Activated CD4-positive, alpha-beta T cell treated with anti-CD3 and anti-CD28 coated beads for 4 hours (primary cell): Measurements from ENCODE around the gene SPATA32.

Experiments used
- DNase-seq, 2 donors: peaks; one replicate each; pipeline ENCODE4 v3.0.0-alpha.2; 2020

The SPATA32 gene

DNA sequence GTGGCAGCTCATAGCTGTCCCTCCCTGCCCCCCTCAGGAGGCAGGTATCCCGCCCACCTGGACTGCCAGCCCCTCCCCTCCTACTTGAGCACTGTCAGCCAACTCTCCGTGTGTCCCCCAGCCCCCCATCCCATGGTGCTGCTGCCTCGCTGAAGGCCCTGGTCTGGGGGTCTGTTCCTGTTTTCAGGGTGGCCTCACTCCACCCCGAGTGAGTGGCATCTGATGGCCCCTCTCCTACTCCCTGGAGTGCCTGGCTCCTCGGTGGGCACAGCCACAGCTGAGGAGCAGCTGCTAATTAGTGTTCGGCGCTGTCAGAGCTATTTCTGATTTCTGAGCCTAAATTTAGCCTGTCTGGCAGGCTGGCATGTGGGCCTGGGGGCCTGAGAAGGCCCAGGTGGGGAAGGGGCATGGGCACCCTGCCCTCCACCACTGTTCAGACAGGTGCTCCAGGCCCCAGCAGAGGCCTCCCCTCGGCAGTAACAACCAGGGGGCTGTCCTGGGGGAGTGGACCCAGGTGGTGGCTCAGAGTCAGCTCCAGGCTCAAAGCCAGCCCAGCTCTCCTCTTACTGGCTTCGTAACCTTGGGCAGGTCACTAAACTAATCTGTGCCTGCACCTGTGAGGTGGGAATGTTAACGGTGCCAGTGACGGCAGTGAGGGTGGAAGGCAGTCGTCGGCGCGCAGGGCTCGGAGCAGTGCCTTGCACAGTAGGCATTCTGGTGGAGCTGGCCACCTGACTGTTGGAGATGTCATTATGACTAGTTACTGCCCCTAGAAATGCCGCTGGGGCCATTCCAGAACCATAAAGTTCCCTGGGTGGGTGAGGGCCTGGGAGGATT lies 33.8 kb downstream of the SPATA32 start:
- DNase-seq: peak; percentile 44 to 47

DNA sequence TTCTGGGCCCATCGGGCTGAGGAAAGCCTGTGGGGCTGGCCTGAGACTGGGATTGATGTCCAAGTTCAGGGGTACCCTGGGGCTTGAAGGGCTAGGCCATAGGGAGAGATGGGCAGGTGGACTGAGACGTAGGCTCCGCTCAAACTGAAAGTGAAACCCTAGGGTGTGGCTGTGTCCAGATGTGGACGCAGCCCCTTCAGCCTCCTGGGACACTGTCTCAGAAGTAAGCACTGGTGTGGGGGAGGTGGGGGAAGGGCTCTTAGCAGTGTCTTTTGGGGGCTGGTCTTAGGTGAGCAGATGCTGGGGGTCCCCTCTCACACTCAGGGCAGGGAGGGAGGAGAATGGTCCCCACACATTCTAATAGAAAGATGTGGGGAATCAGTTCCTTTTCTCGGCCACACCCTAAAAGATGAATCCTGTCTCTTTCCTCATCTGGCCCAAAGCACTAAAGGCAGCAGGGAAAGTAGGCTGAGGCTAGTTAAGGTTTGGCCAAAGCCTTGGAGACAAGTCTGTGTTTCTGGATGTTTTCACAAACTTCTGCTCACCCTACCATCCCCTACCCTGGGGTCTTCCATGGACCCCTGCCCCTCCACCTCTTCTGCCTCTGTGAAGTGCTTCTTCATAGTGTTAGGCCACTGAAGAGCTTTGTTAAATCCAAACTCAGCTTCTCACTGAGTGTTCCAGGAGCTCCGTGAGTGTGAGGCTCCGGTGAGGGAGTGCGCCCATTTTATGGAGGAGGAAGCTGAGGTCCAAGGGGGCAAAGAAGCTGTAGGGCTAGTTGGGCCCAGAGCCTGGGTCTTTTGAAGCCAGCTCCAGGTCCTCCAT lies 34.6 kb downstream of the SPATA32 start:
- DNase-seq: no peak

- DNase-seq: no peak
Measured at GRCh38 chr17:45226576-45226975, 35.3 kb downstream of the SPATA32 start.

DNA sequence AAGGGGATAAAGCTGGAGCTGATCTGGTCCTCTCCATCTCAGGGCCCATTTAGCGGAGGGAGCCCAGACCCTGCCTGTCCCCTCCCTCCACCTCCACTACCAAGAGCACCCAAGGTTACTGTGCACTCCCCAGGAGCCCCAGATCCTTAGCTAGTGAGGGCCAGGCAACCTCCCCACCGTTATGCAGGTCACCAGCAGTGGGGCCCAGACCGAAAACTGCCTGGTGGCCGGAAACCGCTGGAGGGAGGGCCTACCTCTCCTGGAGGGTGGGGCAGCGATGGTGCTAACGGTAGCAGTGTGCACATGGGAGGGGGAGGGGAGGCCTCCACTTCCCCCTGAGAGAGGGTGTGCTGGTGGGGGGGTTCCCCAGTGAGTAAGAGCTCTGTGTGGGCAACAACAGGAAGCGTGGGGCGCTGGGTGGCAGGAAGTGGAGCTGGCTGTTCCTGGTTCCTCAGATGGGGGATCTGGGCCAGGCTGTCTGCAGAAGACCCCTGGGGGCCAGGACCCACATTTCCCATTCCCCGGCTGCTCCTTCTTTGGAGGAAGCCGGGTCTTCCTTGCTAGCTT lies 35.8 kb downstream of the SPATA32 start:
- peak; percentile 96 to 97 for DNase-seq

DNA sequence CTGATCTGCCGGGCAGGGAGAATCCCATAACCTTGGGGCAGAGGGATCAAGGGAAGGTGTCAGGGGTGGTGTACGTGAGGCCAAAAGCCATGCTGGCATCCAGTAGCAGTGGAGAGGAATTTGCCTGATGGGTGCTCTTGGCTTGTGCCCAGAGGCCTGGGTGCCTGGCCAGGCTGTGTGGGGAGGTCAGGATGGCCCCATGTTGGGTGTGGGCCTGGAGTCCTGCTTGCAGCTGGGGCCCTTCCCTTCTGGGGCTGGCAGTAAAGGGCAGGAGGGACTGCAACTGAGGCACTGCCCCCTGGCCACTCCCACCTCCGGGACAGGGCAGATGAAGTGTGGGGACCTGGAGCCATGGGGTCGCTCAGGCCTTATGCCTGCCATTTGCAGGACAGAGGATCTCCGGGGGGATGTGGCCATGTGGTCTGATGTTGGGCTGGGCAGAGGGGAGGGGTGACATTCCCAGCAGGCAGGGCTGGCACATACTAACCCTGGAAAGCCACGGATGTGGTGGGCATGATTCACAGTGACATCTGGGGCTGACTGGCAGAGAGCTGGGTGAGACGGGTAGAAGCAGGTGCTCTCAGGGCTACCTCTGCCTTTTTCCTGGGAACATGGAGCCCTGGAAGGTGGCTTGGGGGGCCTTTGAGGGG lies 36.7 kb downstream of the SPATA32 start:
- peak; percentile 60 to 66 for DNase-seq

GRCh38 chr17:45224671-45225050 lies 37.2 kb downstream of the SPATA32 start:
- no peak for DNase-seq

DNA sequence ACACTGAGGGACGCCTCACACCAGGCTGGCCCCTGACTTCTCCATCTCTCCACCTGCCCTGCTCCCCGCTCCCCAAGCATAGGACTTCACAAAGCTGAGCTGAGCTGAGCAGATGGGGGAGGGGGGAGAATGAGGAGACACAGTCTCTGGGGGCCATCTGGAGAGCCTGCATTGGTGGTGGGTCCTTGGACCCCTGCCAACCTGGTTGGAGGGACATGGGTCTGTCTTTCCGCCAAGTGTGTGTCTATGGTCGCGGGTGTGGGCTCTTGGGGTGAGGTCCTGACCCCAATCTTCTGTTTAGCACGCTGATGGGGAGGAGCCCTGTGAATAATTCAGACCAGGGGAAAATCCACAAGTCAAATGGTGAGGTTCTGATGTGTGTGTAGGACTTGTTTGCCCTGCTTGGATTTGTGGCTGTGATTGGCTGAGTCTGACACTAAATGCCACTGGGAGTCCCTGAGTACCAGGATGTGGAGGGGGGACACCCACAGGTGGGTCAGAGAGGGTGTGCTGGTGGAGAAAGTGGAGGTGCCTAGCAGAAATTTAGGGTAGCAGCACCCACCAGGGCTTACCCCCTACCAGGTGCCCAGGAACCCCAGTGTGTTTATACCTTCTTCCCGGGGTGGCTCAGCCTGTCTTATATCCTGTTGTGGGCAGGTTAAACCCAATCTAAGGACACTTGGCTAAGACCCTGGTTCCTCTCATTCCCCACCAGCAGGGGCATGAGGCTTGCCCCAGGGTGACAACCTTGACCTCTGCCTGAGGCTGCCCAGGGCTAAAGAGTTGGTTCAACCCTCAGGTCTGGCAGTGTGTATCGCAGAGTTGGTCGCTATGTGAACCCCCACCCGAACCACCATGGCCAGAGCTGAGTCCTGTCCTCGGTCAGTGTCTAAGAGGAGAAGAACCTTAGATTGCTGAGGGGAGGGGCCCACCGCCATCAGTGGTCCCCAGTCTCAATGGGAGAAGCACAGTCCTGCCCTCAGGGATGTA lies 38.1 kb downstream of the SPATA32 start:
- DNase-seq: peak; percentile 53 to 58

DNA sequence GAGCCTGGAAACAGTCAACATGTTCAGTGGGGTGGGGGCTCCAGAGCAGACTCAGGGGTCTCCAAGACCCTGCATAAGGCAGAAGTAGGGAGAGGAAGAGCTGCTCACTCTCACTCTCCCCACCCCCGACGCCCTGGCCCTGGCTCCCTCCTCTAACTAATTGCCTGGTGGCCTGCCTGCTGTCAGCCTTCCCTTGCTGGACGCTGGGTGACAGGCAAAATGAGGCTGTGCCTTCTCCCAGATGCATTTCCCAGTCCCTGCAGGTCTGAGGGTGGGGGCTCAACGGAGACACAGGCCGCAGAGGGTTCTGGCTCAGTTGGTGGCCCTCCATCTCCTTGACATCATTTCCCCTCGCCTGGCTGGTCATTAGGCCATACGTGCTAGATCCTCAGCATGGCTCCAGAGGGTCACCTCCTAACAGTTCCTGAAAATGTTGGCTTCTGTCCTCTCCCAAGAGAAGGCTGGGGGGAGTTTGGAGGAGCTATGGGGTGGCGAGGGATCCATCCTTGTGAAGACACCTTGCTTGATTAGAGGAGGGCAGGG lies 38.8 kb downstream of the SPATA32 start:
- DNase-seq: no peak

DNA sequence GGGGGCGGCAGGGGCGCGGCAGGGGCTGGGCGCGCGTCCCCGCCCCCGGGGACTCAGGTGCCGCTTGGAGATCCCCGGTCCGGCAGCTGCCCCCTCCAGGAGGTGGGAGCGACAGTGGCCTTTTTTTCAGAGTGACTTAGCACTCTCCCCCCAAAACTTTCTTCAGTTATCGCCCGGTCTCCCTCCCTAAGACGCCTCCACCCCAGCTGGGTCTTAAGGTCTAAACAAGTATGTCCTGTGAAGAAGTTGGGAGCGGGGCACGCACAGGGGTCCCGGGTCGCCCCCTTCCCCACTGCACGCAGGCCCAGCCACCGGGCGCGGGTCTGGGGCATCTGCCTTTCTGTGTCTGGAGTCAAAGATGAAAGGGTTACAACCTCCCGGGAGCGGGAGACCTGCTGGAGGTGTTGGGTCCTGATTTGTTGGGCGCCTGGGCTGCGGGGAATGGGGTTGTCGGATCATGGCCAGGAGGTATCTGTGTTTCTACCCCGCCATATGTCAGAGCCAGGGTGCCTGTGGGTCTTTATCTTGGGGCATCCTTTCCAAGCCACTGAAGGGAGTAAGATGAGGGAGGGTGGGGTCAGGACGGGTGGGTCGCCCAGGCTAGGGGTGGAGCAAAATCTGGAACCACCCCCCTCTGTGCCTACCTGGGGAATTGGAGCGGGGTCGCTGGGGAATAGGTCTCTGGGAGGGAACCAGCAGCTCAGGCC lies 39.5 kb downstream of the SPATA32 start:
- DNase-seq: peak; percentile 56 to 66

GRCh38 chr17:45222014-45222288 lies 39.9 kb downstream of the SPATA32 start:
- no peak for DNase-seq

DNA sequence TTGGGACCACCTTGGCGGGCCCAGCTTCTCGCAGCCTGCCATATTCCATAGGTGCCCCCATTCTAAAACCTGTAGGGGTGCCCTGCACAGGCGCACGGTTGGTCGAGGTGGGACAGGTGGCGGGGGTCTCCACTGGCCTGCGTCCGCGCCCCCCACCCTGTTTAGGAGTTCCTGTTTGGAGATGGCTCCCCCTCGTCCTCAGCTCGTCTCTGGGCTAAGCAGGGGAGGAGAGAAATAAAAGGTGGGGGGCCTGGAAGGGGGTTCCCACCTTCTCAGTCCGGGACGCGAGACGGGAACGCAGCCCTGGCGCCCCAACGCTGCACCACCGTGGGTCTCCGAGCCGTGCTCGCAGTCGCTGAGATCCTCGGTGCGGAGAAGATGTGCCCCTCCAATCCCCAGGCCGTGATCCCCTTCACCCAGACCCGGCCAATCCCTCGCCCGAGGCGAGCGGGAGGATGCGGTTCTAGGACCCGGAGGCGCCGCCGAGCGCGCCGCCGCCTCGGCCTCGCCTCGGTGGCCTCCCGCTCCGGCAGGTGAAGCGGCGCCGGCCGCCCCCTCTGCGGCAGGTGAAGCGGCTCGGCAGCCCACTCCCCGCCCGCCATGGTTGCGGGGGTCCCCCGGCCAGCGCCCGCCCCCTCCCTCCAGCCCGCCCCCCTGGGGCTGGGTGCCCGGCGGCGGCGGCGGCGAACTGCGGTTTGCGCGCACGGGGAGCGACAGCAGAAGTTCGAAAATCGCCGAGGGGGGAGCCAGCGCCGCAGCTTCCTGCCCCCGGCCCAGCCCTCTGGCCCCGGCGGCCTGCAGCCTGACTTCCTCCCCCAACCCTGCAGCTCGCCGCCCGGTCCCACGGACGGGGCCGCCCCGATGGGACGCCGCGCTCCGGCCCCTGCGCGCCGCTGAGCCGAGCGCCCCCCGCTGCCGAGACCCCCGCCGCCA lies 40.5 kb downstream of the SPATA32 start, which contains the start of gene FMNL1:
FMNL1 (plus strand) TSS at position 805 of the 933 bp plus-strand sequence. CDS start 240 bp downstream, outside the sequence.
- DNase-seq: peak; percentile 38 to 55

- DNase-seq: no peak
Measured at GRCh38 chr17:45220079-45220478, 41.8 kb downstream of the SPATA32 start.

GRCh38 chr17:45218895-45219661 lies 42.8 kb downstream of the SPATA32 start:
- peak; percentile 75 to 92 for DNase-seq
